HEK293 (cell line): ENCODE data around the gene RASAL2.

Source experiments
- CTCF ChIP-seq: fragments of 450-650 bp; formaldehyde crosslinking; IDR thresholded peaks from 2 replicates; pipeline ENCODE4 v1.5.1; 2016; ENCODE audit warnings: missing biosample characterization, missing genetic modification characterization
- PRDM10 ChIP-seq: fragments of 450-650 bp; formaldehyde crosslinking; IDR thresholded peaks from 2 replicates; pipeline ENCODE4 v1.5.1; 2016; ENCODE audit warnings: missing biosample characterization, missing genetic modification characterization
- ZNF138 ChIP-seq: fragments of 450-650 bp; formaldehyde crosslinking; IDR thresholded peaks from 2 replicates; pipeline ENCODE4 v1.5.1; 2016; ENCODE audit warnings: missing biosample characterization, missing genetic modification characterization, borderline replicate concordance
- ZNF174 ChIP-seq: fragments of 450-650 bp; formaldehyde crosslinking; IDR thresholded peaks from 2 replicates; pipeline ENCODE4 v1.5.0; 2017; ENCODE audit warnings: missing biosample characterization, mild to moderate bottlenecking, missing genetic modification characterization

GRCh38 chr1:178353524-178353923, 259.6 kb downstream of the RASAL2 start:
- TF ChIP-seq CTCF (tag by site-specific recombination) (no peak), ZNF138 (tag by site-specific recombination) (no peak), PRDM10 (tag by site-specific recombination) (peak; percentile 78), ZNF174 (tag by site-specific recombination) (no peak)
